Caki2 (cell line): ENCODE data around the gene LANCL2. TPM values are rescaled to one million over a fixed set of nuclear protein-coding genes. Genes with fewer than 3 reads are reported as not detected.

Experiments
- DNase-seq: peaks from one replicate; pipeline ENCODE4 v3.0.0-alpha.2; 2015; ENCODE audit warnings: low read depth
- in situ Hi-C: cut with HindIII; loops from 2 replicates; pipeline ENCODE4 v1.10.0; 2016; ENCODE audit warnings: low sequenced_read_pairs, low pct_unique_long_range_greater_than_20kb, mixed read lengths
- total RNA-seq: library from RNA; depleted of rRNA; stranded (reverse); fragments of >200 nt; shearing (Covaris generic); gene quantifications from 2 replicates; pipeline ENCODE4 v1.2.3, GENCODE V29; 2014; ENCODE audit warnings: low replicate concordance; rRNA removed

LANCL2 gene
- 14.2 and 20.3 TPM in 2 replicates for total RNA-seq

DNA sequence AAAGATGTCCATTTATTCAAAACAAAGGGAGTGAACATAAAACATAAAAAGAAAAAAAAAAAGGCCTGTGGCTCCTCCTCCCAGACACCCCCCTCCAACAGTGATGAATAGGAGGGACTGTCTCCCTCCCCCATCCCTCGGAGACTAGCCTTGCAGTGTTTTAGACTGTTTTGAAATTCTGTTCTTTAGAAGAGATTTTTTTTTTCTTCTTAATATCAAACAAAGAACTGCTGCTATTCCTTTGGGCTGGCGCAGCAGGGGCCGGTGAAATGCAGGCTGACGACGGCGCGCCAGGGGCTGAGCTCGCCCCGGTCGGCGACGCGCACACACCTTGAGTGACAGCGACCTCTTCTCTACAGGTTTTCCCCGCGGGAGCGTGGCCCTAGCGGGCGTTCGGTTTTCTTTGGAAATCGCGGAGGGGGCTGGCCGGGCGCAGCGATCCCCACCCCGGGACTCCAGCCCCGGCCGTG, at the start of gene LANCL2:
TSS of gene LANCL2 (plus strand) at position 133 of the 470 bp plus-strand sequence. CDS start 689 bp downstream, outside the sequence.
- in situ Hi-C loops: no loop called here
- no peak for DNase-seq

DNA sequence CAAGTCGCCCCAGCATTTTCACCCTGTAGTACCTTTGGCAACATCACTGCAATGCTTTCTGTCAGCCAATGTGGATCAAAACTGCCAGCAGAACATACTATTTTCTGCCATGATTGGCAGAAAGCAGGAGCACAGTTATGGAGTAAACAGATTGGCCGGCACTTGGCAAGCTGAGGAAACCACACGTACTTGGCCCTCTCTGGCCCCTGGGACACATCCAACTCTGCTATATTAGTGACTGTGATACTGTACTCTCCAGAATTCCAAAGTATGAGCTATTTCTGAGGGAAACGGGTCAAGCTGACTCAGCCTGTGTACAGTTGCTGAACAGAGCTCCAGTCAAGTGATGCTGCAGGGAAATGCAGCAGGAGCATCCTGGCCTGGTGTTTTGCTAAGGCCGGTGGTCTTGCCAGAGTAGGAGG, 39.8 kb upstream of the LANCL2 start:
- no peak for DNase-seq
- in situ Hi-C loops: no loop called here

DNA sequence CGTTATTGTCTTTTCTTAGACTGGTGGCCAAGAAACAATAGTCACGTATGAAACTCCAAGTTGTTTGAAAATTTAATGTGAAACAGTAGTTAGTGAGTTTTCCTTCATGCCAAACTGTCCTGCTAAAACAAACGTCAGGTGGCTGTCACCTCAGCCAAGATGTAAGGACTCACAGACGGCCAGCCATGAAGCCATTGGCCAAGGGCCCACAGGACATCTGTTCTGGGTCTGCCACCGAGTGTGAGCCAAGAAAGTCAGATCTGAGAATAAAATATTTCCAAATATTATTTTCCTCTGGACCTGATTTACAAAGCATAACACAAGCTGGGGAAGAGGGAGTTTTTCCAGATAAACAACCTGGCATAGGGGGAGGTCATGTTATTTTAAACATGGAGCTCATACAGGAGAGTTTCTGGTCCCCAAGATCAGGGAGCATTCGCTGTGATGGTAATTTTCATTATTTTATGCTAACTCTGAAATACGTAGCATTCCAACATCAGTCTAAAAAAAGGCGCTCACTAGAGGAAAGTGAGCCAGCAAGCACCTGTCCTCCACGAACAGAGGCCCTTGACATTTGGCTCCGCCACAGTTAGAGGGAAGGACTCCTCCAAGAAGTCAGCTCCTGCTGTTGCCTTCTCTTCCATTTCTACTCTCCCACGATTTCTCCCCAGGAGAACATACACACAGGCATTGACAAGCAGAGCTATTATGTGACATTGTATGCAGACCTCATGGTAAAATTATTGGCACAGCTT, 38.9 kb upstream of the LANCL2 start:
- in situ Hi-C loops: no loop called here

GRCh38 chr7:55326945-55327626, 38.1 kb upstream of the LANCL2 start:
- in situ Hi-C loops: no loop called here
- DNase-seq: no peak

More for the DNA sequence above, 38.9 kb upstream of the LANCL2 start:
- DNase-seq: no peak

- no peak for DNase-seq
- in situ Hi-C loops: no loop called here
These were observed 30.0 kb upstream of the LANCL2 start for GRCh38 chr7:55335151-55335550.

- in situ Hi-C loops: no loop called here
- no peak for DNase-seq
These were observed 29.4 kb upstream of the LANCL2 start for GRCh38 chr7:55335786-55336185.

- DNase-seq: no peak
- in situ Hi-C loops: no loop called here
These were observed 28.6 kb upstream of the LANCL2 start for GRCh38 chr7:55336540-55336939.

- no peak for DNase-seq
- in situ Hi-C loops: no loop called here
These were observed 25.8 kb upstream of the LANCL2 start for GRCh38 chr7:55339033-55340000.

- in situ Hi-C loops: no loop called here
- no peak for DNase-seq
These were observed 22.8 kb upstream of the LANCL2 start for GRCh38 chr7:55342216-55342871.

DNA sequence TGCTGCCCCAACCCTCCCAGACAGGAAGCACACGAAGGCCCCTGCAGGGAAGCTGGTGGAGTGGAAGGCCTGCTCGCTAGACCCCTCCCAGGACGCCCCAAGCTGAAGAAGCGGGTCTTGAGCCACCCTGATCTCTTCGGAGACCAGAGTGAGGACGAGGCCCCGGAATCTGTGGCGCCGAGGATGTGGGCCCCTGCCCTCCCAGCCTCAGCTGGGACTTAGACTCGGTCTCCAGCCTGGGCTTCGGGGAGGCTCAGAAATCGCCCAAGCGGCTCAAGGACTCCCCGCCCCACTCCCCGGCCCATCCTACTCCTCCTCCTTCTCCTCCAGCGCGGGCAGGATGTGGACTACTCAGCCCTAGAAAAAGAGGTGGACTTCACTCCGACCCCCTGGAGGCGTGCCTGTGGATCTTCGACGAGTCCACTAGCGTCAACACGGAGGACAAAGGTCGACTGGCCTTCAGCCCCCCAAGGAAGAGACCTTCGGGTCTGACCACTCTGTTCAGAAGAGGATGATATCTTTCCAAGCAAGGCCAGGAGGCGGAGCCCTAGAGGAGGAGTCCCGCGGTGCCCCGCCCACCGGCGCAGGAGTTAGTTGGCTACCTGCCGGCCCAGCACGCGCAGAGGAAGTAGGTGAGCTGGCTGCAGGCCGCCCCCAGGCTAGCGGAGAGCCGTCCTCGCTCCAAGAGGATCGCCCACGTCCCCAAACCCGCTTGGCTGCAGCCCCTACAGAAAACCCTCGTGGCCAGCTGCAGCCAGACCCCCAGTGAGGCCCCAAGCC, 21.9 kb upstream of the LANCL2 start:
- DNase-seq: no peak
- in situ Hi-C loops: no loop called here

DNA sequence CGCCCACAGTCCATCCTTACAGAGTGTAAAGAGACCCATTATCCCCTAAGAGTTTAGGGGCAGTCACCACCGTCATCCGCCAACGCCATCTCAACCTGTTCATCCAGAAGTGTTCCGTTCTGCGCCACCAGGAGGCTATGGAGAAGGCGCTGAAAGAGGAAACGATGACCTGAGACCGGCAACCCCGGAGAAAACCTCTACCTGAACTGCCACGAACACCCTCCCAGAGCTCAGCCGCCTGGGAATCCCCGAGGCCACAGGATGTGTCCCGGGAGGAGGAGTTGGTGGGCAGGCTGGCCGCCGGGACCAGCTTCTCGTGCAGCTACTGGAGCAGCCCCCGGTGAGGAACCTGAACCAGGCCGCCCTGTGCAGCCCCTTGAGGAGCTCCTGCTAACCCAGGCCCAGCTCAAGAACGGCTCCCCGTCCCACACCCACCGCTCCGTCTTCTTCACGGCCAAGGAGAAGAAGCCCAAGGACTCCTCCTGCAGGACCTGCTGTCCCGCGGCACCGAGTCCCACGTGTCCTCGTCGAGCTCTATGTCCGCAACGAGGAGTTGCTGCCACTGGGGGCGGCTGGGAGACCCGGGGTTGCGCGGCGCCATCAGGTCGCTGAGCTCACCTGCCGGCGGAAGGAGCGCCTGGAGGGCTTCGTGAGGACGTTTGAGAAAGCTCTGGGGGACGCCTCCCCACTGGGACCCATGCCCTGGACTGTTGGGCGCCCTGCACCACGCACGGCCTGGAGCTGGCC, 21.1 kb upstream of the LANCL2 start:
- no peak for DNase-seq
- in situ Hi-C loops: no loop called here

GRCh38 chr7:55344840-55345239, 20.3 kb upstream of the LANCL2 start:
- in situ Hi-C loops: no loop called here
- no peak for DNase-seq

DNA sequence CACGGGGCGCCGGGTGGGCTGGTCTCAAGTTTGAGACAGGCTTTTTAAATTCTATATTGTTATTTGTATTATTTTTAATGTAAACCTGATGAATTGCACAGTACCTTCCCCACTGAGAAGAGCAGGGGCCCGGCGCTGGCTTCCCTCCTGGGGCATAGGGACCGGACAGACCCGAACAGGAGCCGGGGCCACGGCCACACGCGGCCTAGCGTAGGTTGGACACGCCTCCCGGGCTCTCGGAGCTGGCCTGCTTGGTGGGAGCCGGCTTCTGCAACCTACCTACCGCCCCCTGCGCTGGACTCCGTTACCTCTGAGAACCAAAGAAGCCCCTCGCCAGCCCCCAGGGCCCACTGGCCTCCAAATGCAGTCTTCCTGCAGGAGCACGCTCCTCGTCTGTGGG, 19.8 kb upstream of the LANCL2 start:
- no peak for DNase-seq
- in situ Hi-C loops: no loop called here

GRCh38 chr7:55348502-55348901, 16.6 kb upstream of the LANCL2 start:
- in situ Hi-C loops: no loop called here
- DNase-seq: no peak

GRCh38 chr7:55349121-55349520, 16.0 kb upstream of the LANCL2 start:
- in situ Hi-C loops: no loop called here
- DNase-seq: no peak

DNA sequence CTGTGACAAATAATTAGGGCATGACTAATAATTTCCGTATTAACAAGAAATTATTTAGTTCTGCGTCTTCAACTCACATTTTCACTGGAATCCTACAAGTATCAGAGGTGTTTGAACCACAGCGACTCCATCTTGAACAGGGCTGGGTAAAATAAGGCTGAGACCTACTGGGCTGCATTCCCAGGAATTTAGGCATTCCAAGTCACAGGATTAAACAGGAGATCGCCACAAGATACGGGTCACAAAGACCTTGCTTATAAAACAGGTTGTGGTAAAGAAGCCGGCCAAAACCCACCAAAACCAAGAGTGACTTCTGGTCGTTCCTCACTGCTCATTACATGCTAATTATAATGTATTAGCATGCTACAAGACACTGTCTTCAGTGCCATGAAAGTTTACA, 14.9 kb upstream of the LANCL2 start:
- no peak for DNase-seq
- in situ Hi-C loops: no loop called here

- in situ Hi-C loops: no loop called here
- DNase-seq: no peak
These were observed 13.9 kb upstream of the LANCL2 start for GRCh38 chr7:55351263-55351662.
